KOPT-K1 (cell line): ENCODE data around the gene ZP1.
"Not testable (repeated sequence)": the region's sequence is repeated elsewhere in the genome, so short reads cannot be mapped to it uniquely, and the experiment has no call there.

Experiments used
- H3K27ac ChIP-seq: fragments of 200-600 bp; sonication (generic); 2 replicates; pipeline ENCODE4 v1.5.1; 2016; ENCODE audit warnings: antibody characterized with exemption, mild to moderate bottlenecking, low read depth, low read length; ENCODE audit not compliant: poor library complexity, severe bottlenecking
- H3K36me3 ChIP-seq: fragments of 200-600 bp; sonication (generic); 2 replicates; pipeline ENCODE4 v1.5.1; 2017; ENCODE audit warnings: antibody characterized with exemption, mild to moderate bottlenecking, low read length, moderate library complexity; ENCODE audit not compliant: insufficient read depth
- H3K9me3 ChIP-seq: fragments of 200-600 bp; sonication (generic); 2 replicates; pipeline ENCODE4 v1.5.1; 2017; ENCODE audit warnings: antibody characterized with exemption, low read length, mild to moderate bottlenecking; ENCODE audit not compliant: insufficient read depth, poor library complexity, severe bottlenecking

ZP1 gene, protein sequence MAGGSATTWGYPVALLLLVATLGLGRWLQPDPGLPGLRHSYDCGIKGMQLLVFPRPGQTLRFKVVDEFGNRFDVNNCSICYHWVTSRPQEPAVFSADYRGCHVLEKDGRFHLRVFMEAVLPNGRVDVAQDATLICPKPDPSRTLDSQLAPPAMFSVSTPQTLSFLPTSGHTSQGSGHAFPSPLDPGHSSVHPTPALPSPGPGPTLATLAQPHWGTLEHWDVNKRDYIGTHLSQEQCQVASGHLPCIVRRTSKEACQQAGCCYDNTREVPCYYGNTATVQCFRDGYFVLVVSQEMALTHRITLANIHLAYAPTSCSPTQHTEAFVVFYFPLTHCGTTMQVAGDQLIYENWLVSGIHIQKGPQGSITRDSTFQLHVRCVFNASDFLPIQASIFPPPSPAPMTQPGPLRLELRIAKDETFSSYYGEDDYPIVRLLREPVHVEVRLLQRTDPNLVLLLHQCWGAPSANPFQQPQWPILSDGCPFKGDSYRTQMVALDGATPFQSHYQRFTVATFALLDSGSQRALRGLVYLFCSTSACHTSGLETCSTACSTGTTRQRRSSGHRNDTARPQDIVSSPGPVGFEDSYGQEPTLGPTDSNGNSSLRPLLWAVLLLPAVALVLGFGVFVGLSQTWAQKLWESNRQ

GRCh38 chr11:60866911-60867870, at the start of gene ZP1:
Gene ZP1 (plus strand): TSS chr11:60867542. CDS start chr11:60867562, 20 bp downstream.
- Histone ChIP-seq H3K27ac (no peak within 1 kb of the TSS), H3K36me3 (no peaks in the 10 kb centered on the region), H3K9me3 (no peaks in the 10 kb centered on the region)

DNA sequence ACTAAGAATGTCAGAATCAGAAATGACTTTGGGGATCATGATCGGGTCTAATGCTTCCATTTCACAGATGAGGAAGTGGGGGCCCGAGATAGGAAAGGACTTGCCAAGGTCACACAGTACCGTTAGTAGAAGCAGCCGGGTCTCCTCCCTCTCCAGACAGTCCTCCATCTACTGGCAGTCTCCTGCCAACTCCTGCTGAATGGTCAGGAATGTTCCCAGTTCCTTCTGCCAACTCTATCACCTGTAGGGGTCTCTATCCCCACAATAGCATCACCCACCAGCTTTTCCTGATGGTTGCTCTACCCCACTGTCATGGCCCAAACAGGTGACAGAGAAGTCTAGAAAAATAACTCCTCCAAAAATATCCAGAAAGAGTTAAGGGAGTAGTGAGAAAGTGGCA, 49.3 kb upstream of the ZP1 start:
- no peaks in the 10 kb centered on the region for H3K36me3 ChIP-seq
- H3K27ac ChIP-seq = no peak overlapping the region
- peaks cover 14% of the 10 kb centered on the region for H3K9me3 ChIP-seq

DNA sequence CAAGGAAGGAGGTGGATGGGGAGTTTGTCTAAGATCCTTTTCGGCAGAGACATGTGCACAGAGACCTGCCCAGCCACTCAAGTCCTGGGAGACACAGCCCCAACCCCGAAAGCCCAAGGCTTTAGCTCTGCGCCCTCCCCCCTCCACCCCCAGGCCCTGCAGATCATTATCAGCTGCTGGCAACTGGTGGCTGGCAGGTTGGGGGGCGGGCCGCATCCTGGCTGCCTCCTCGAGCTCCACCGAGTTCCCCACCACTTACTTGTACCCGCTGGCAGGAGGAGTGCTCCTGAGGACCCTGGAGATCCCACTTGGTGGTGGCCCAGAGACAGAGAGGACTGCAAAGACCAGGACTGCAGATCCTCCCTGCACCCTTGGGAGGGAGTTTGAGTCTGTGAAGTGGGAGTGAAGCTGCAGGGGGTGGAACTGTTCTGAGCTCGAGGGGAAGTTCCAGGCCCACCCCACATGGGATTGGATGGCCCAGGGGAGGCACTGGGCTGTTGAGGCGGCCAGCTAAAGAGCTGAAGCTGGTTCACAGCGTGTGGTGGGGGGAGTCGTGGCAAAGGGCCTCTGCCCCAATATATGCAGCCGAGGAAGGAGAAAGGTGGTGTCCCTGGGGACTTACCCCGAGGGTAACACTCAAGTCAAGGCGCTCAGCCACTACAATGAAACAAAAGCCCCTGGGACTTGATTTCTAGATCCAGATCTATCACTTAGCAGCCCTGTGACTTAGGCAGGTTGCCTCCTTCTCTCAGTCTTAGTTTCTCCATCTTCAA, 45.3 kb upstream of the ZP1 start:
- Histone ChIP-seq H3K9me3 (peaks cover 6% of the 10 kb centered on the region), H3K36me3 (no peaks in the 10 kb centered on the region), H3K27ac (peak overlapping the region; percentile 46)

DNA sequence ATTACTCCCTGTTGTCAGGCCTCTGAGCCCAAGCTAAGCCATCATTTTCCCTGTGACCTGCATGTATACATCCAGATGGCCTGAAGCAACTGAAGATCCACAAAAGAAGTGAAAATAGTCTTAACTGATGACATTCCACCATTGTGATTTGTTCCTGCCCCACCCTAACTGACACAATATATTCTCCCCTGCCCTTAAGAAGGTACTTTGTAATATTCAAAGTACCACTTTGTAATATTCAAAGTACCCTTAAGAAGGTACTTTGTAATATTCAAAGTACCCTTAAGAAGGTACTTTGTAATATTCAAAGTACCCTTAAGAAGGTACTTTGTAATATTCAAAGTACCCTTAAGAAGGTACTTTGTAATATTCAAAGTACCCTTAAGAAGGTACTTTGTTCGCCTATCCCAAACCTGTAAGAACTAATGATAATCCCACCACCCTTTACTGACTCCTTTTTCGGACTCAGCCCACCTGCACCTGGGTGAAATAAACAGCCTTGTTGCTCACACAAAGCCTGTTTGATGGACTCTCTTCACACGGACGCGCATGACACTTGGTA, 43.5 kb upstream of the ZP1 start:
- H3K36me3 ChIP-seq, H3K9me3 ChIP-seq, H3K27ac ChIP-seq: not testable (repeated sequence)

GRCh38 chr11:60825118-60825517, 42.2 kb upstream of the ZP1 start:
- H3K27ac ChIP-seq = no peak overlapping the region

DNA sequence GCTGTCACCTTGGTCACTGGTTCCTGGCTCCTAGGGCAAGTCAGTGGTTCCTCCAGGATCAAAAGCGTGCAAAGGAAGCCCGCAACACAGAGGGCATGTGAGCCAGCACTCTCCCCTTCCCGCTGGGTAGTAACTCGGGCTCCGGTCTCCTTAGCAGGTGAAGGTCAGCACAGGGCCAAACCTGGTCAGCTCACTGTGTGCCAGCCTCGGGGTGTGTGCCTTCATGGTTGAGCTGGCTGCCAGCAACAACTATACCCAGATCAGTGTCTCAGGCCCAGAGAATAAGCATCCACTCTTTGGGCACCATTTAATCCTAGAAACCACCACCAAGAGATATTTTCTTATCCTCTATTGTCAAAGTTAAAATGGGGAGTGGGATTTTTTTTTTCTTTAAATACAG, 41.6 kb upstream of the ZP1 start:
- H3K36me3 ChIP-seq = no peaks in the 10 kb centered on the region
- H3K27ac ChIP-seq = no peak overlapping the region
- H3K9me3 ChIP-seq = no peaks in the 10 kb centered on the region

More at GRCh38 chr11:60825118-60825517, 42.2 kb upstream of the ZP1 start:
- Histone ChIP-seq H3K36me3 (no peaks in the 10 kb centered on the region), H3K9me3 (no peaks in the 10 kb centered on the region)

- H3K36me3 ChIP-seq = no peaks in the 10 kb centered on the region
- no peaks in the 10 kb centered on the region for H3K9me3 ChIP-seq
- no peak overlapping the region for H3K27ac ChIP-seq
Observed at GRCh38 chr11:60830478-60831142, 36.7 kb upstream of the ZP1 start.

- no peaks in the 10 kb centered on the region for H3K36me3 ChIP-seq
- H3K9me3 ChIP-seq = no peaks in the 10 kb centered on the region
- H3K27ac ChIP-seq = no peak overlapping the region
Observed at GRCh38 chr11:60831143-60831500, 36.2 kb upstream of the ZP1 start.

DNA sequence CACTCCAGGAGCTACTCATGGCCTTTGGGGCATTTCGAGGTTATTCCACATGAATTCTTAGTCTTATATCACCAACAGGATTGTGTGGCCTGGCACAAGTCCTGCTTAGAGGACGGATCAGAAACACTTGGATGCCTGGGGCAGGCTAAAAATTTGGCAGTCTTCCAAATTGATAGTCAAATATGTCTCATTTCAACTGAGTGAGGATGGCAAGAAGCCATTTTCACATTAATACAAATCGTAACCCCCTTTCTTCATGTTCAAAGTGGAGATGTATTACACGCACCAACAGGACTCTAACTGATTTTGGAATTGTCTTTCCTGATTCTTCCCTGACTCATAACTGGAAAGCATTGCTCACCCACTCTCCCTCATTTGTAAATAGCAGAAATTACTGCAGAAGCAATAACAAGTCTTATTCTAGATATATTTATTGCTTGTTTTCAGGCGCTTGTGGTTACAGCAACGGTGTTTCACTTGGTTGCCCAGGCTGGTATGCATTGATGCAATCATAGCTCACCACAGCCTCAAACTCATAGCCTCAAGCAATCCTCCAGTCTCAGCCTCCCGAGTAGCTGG, 35.8 kb upstream of the ZP1 start:
- H3K9me3 ChIP-seq = no peaks in the 10 kb centered on the region
- H3K36me3 ChIP-seq = no peaks in the 10 kb centered on the region
- H3K27ac ChIP-seq = no peak overlapping the region

- Histone ChIP-seq H3K36me3 (no peaks in the 10 kb centered on the region), H3K9me3 (no peaks in the 10 kb centered on the region), H3K27ac (no peak overlapping the region)
Observed at GRCh38 chr11:60834742-60835533, 32.4 kb upstream of the ZP1 start.

DNA sequence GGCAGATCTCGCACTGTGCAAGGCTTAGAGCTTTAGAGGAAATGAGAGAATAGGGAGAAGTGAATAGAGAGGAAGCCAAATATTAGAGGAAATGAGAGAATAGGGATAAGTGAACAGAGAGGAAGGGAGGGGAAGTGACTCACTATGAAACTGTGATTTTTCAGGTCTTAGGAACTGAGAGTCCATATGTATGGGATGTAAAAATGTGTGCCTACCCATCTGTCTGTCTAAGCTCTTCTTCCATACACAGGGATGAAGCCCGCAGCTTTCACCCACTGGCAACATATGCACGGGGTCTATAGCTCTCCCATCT, 31.9 kb upstream of the ZP1 start:
- Histone ChIP-seq H3K27ac (no peak overlapping the region), H3K36me3 (no peaks in the 10 kb centered on the region), H3K9me3 (no peaks in the 10 kb centered on the region)

DNA sequence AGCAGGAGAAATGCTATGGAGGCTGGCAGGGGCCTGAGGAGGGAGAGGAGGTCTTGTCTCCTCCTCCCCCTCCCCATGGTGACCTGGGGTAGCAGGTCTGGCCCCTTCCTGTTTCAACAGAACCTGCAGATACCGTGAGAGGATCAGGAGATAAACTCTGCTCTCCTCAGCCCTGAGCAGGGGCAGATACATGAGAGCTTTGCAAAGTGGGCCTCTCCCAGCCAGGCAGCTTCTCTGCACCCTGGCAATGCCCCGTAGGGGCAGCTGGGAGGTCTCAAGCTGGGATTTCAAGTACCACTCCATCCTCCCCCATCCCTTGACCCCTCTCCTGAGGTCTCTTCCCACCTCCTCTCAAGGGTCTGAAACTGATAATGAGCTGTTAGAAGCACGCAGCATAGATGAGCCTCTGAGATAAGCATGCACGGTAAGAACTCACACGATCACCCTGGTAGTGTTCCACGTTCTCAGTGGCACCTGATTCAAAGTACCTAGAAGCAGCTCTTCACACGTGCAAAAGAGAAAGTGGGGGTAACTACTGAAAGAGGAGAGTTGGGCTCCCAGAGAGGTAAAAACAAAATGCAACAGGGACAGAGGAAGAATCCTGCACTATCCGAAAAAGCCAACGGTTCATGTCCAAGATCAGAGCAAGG, 30.4 kb upstream of the ZP1 start:
- no peaks in the 10 kb centered on the region for H3K36me3 ChIP-seq
- H3K27ac ChIP-seq = peak overlapping the region; percentile 22
- H3K9me3 ChIP-seq = no peaks in the 10 kb centered on the region

DNA sequence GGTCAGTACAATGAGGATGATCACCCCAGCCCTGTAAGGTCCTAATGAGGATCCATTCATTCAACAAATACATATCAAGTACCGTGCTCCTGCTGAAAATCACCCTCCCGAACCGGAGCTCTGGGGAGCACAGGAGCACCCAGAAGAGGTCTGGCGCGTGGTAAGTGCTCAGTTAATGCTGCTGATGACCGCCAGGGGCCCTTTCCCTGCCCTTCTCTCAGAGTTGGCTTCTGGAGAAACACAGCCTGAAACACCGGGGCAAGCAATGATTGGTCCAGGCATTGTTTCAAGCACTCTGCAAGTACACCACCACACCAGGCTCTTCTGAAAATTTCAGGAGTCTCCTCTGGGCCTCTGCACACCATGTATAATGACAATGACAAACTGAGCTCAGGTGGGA, 29.2 kb upstream of the ZP1 start:
- Histone ChIP-seq H3K27ac (no peak overlapping the region), H3K9me3 (no peaks in the 10 kb centered on the region), H3K36me3 (no peaks in the 10 kb centered on the region)
